Upper lobe of left lung (tissue), 6 donors: ENCODE results near the gene S100A7. TPM values are rescaled to one million over a fixed set of nuclear protein-coding genes. Genes with fewer than 3 reads are reported as not detected.
"Not testable (repeated sequence)": the region's sequence is repeated elsewhere in the genome, so short reads cannot be mapped to it uniquely, and the experiment has no call there.

Source experiments
- ATAC-seq, 2 donors: fragments of 200-7000 bp; cut with Tn5 transposase; one replicate each; pipeline ENCODE4 v1.9.1; 2022; ENCODE audit warnings: mild to moderate bottlenecking in 2 of 2, moderate library complexity in 2 of 2; ENCODE audit not compliant: low FRiP score in 2 of 2
- DNase-seq, 2 donors: peaks; one replicate each; pipeline ENCODE4 v3.0.0-alpha.2; 2019 to 2020
- H3K27ac ChIP-seq, 4 donors: fragments of 200-600 bp; sonication (generic); one replicate each; pipeline ENCODE4 v1.5.1; 2016 to 2019
- H3K27me3 ChIP-seq, 4 donors: fragments of 200-600 bp; sonication (generic); one replicate each; pipeline ENCODE4 v1.5.1; 2017 to 2019
- H3K36me3 ChIP-seq, 4 donors: fragments of 200-600 bp; sonication (generic); one replicate each; pipeline ENCODE4 v1.5.1; 2016 to 2019
- H3K4me1 ChIP-seq, 4 donors: fragments of 200-600 bp; sonication (generic); one replicate each; pipeline ENCODE4 v1.5.1; 2018 to 2019
- H3K4me3 ChIP-seq, 4 donors: fragments of 200-600 bp; sonication (generic); one replicate each; pipeline ENCODE4 v1.5.1; 2017 to 2019; ENCODE audit warnings: mild to moderate bottlenecking in 2 of 4, moderate library complexity in 1 of 4
- H3K9me3 ChIP-seq, 4 donors: fragments of 200-600 bp; sonication (generic); one replicate each; pipeline ENCODE4 v1.5.1; 2018 to 2019
- CTCF ChIP-seq, 6 experiments: fragments of 450-650 bp in 4 of 6; fragments of 200-600 bp in 2 of 6; sonication (generic) in 2 of 6; IDR thresholded peaks; one replicate each; pipeline ENCODE4 v1.5.1; 2016 to 2019; ENCODE audit warnings: antibody characterized with exemption in 6 of 6
- EP300 ChIP-seq, 4 donors: sonication (generic); formaldehyde crosslinking; IDR thresholded peaks; one replicate each; pipeline ENCODE4 v1.5.1; 2017; ENCODE audit warnings: antibody characterized with exemption in 4 of 4, control low read depth in 2 of 4
- POLR2A ChIP-seq, 4 donors: fragments of 450-650 bp; IDR thresholded peaks; one replicate each; pipeline ENCODE4 v1.5.1; 2016 to 2017; ENCODE audit warnings: antibody characterized with exemption in 4 of 4, mild to moderate bottlenecking in 2 of 4
- POLR2AphosphoS5 ChIP-seq, 2 donors: sonication (generic); formaldehyde crosslinking; IDR thresholded peaks; one replicate each; pipeline ENCODE4 v1.5.1; 2017; ENCODE audit warnings: antibody characterized with exemption in 2 of 2
- WGBS, 2 donors: methylation state at CpG; one replicate each; pipeline ENCODE4 v1.1.5; 2017 to 2018; 5-methylcytosine and 5-hydroxymethylcytosine counted together
- total RNA-seq, 6 donors: library from RNA; depleted of rRNA in 4 of 6; stranded (reverse); fragments of >200 nt in 4 of 6; gene quantifications; one replicate each; pipeline versions ENCODE4 v1.1.0 to v1.2.1, GENCODE V29; 2016 to 2021
- donor health status: DM: no; HTN: no; CAD: no; lungs with moderate emphysema.
- donor health status: DM: no; HTN: yes; CAD: no; lungs with severe emphysema.

The S100A7 gene
- total RNA-seq, 6 donors from 2014 or later, result not detected

GRCh38 chr1:153426809-153427208 lies 33.6 kb downstream of the S100A7 start:
- no peak overlapping the region for H3K4me3 ChIP-seq
- TF ChIP-seq POLR2A (IDR thresholded peaks at IDR 0.05) (no peak), POLR2AphosphoS5 (IDR thresholded peaks at IDR 0.05) (no peak), EP300 (IDR thresholded peaks at IDR 0.05) (no peak), CTCF (IDR thresholded peaks at IDR 0.05) (no peak)
- no peaks in the 10 kb centered on the region for H3K9me3 ChIP-seq
- DNase-seq, result no peak
- no peaks in the 10 kb centered on the region for H3K4me1 ChIP-seq
- no peaks in the 10 kb centered on the region for H3K27me3 ChIP-seq
- WGBS, 2 donors, result 20 to 50% methylated on average over 1 of the region's 1 CpG
- no peak overlapping the region for H3K27ac ChIP-seq
- ATAC-seq, result no peak
- no peaks in the 10 kb centered on the region for H3K36me3 ChIP-seq

GRCh38 chr1:153422450-153423068 lies 37.9 kb downstream of the S100A7 start:
- 9 to 10% methylated on average over 6 of the region's 6 CpGs for whole genome bisulfite sequencing, 2 donors
- H3K9me3 ChIP-seq, result no peaks in the 10 kb centered on the region
- no peaks in the 10 kb centered on the region for H3K36me3 ChIP-seq
- no peak overlapping the region for H3K27ac ChIP-seq
- peak in 1 of 2 donors; percentile 71 for ATAC-seq
- no peaks in the 10 kb centered on the region for H3K27me3 ChIP-seq
- H3K4me1 ChIP-seq, result no peaks in the 10 kb centered on the region
- peak in 1 of 2 donors; percentile 69 for DNase-seq
- no peak for TF ChIP-seq CTCF (IDR thresholded peaks at IDR 0.05)
- no peak for TF ChIP-seq POLR2A (IDR thresholded peaks at IDR 0.05)
- TF ChIP-seq POLR2AphosphoS5 (IDR thresholded peaks at IDR 0.05), result no peak
- TF ChIP-seq EP300 (IDR thresholded peaks at IDR 0.05), result no peak
- H3K4me3 ChIP-seq, result no peak overlapping the region

GRCh38 chr1:153420306-153420705 lies 40.1 kb downstream of the S100A7 start:
- no peak overlapping the region for H3K4me3 ChIP-seq
- no peaks in the 10 kb centered on the region for H3K9me3 ChIP-seq
- no peak for ATAC-seq
- WGBS, 2 donors, result 68 to 84% methylated on average over 2 of the region's 2 CpGs
- H3K27me3 ChIP-seq, result no peaks in the 10 kb centered on the region
- DNase-seq, result no peak
- no peaks in the 10 kb centered on the region for H3K36me3 ChIP-seq
- H3K4me1 ChIP-seq, result no peaks in the 10 kb centered on the region
- TF ChIP-seq EP300 (IDR thresholded peaks at IDR 0.05), result no peak
- no peak for TF ChIP-seq CTCF (IDR thresholded peaks at IDR 0.05)
- no peak overlapping the region for H3K27ac ChIP-seq

DNA sequence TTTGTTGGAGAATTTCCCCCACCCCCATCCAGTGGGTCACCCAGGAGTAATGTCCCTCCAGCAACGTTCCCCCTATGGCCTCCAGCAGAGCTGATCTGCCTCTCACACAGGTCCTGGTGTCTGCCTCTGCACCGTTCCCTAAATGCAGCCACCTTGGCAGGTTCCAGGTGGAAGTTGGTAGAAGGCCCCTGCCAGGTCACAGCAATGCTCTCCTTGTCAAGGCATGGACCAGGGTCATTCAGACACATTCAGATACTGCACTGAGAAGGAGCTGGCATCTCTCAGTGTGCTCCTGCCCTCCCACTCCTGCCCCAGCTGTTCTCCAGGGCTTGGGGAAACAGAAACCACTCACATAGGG lies 41.0 kb downstream of the S100A7 start:
- H3K4me1 ChIP-seq, DNase-seq, ATAC-seq, H3K9me3 ChIP-seq, H3K36me3 ChIP-seq, H3K4me3 ChIP-seq, H3K27me3 ChIP-seq, H3K27ac ChIP-seq: not testable (repeated sequence)
- WGBS, 2 donors, result 42 to 57% methylated on average over 2 of the region's 2 CpGs

DNA sequence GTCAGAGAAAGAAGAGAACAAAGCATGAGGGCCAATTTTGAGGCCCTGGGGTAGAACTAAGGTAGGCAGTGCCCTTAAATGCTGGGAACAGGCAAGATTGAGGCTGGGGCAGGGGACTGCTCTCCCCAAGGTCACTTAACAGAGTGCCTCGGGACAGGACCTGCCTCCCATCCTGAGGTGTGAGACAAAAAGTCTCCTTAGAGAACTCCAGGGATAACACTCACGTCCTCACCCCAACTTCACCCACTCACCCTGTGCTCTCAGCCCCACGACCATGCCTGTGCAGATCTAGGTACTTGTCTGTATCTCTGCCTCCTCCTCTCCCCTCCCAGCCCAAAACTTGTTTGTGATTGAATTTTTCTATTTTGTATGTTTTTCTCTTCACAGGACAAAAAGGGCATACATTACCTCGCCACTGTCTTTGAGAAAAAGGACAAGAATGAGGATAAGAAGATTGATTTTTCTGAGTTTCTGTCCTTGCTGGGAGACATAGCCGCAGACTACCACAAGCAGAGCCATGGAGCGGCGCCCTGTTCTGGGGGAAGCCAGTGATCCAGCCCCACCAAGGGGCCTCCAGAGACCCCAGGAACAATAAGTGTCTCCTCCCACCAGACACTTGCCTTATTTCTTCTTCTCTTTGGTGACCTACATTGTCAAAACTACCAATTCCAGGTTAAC lies 41.6 kb downstream of the S100A7 start:
- not testable (repeated sequence) for H3K4me3 ChIP-seq, H3K9me3 ChIP-seq, H3K27me3 ChIP-seq, H3K36me3 ChIP-seq, ATAC-seq, DNase-seq, H3K27ac ChIP-seq, H3K4me1 ChIP-seq
- 65 to 66% methylated on average over 7 of the region's 7 CpGs for WGBS, 2 donors
